WTC11 (cell line): ENCODE results near the gene ERBB4. TPM values are rescaled to one million over a fixed set of nuclear protein-coding genes. Genes with fewer than 3 reads are reported as not detected.

Source experiments
- ATAC-seq: fragments of 200-7000 bp; cut with Tn5 transposase; 2 replicates; pipeline ENCODE4 v1.10.0; 2021; ENCODE audit warnings: mild to moderate bottlenecking, moderate library complexity
- CTCF ChIA-PET: fragments of 300-600 bp; sonication (Branson Sonifier 250); formaldehyde crosslinking; loops from one replicate; lab custom pipeline; 2021; ENCODE audit warnings: antibody characterized with exemption; lab: Charles Lee
- POLR2A ChIA-PET: fragments of 350-600 bp; sonication (Branson Sonifier 250); formaldehyde crosslinking; loops from one replicate; lab custom pipeline; 2021; ENCODE audit warnings: antibody characterized with exemption; lab: Charles Lee
- DNase-seq: peaks from one replicate; pipeline ENCODE4 v3.0.0; 2021; ENCODE audit warnings: low spot score
- H3K27ac Mint-ChIP-seq: 2 replicates; pipeline ENCODE4 v1.8.0; 2021; ENCODE audit warnings: mixed read lengths
- H3K27me3 Mint-ChIP-seq: 2 replicates; pipeline ENCODE4 v1.8.0; 2021; ENCODE audit warnings: low read depth, mild to moderate bottlenecking, moderate library complexity, mixed read lengths
- H3K36me3 Mint-ChIP-seq: 2 replicates; pipeline ENCODE4 v1.8.0; 2021; ENCODE audit warnings: mixed read lengths
- H3K4me1 Mint-ChIP-seq: 2 replicates; pipeline ENCODE4 v1.8.0; 2022; ENCODE audit warnings: mixed read lengths
- H3K4me3 Mint-ChIP-seq: 2 replicates; pipeline ENCODE4 v1.8.0; 2021; ENCODE audit warnings: mild to moderate bottlenecking, moderate library complexity, mixed read lengths
- H3K9me3 Mint-ChIP-seq: 2 replicates; pipeline ENCODE4 v1.8.0; 2021; ENCODE audit warnings: mixed read lengths
- AFF4 ChIP-seq: sonication (generic); formaldehyde crosslinking; IDR thresholded peaks from 2 replicates; pipeline ENCODE4 v1.8.1; 2023; ENCODE audit warnings: mild to moderate bottlenecking, missing genetic modification reagents, borderline replicate concordance
- CBFB ChIP-seq: sonication (generic); formaldehyde crosslinking; IDR thresholded peaks from 2 replicates; pipeline ENCODE4 v1.8.1; 2022; ENCODE audit warnings: mild to moderate bottlenecking, low read depth, missing genetic modification reagents
- CREB1 ChIP-seq: sonication (generic); formaldehyde crosslinking; IDR thresholded peaks from 2 replicates; pipeline ENCODE4 v1.8.0; 2023; ENCODE audit warnings: mild to moderate bottlenecking, missing genetic modification reagents
- CREM ChIP-seq: sonication (generic); formaldehyde crosslinking; IDR thresholded peaks from 2 replicates; pipeline ENCODE4 v1.8.1; 2022; ENCODE audit warnings: mild to moderate bottlenecking, missing genetic modification reagents, moderate library complexity
- CTCF ChIP-seq: fragments of 200-600 bp; IDR thresholded peaks from 2 replicates; pipeline ENCODE4 v1.8.0; 2022; ENCODE audit warnings: antibody characterized with exemption
- E2F1 ChIP-seq: sonication (generic); formaldehyde crosslinking; IDR thresholded peaks from 2 replicates; pipeline ENCODE4 v1.8.0; 2022; ENCODE audit warnings: mild to moderate bottlenecking, missing genetic modification reagents
- E2F4 ChIP-seq: sonication (generic); formaldehyde crosslinking; IDR thresholded peaks from 2 replicates; pipeline ENCODE4 v1.8.1; 2022; ENCODE audit warnings: low read depth, mild to moderate bottlenecking, moderate library complexity, missing genetic modification reagents, borderline replicate concordance
- ESRRA ChIP-seq: sonication (generic); formaldehyde crosslinking; IDR thresholded peaks from 2 replicates; pipeline ENCODE4 v1.8.1; 2022; ENCODE audit warnings: mild to moderate bottlenecking, missing genetic modification reagents, borderline replicate concordance
- FOXK1 ChIP-seq: sonication (generic); formaldehyde crosslinking; IDR thresholded peaks from 2 replicates; pipeline ENCODE4 v1.8.0; 2022; ENCODE audit warnings: mild to moderate bottlenecking, moderate library complexity, missing genetic modification reagents
- FOXP1 ChIP-seq: sonication (generic); formaldehyde crosslinking; IDR thresholded peaks from 2 replicates; pipeline ENCODE4 v1.8.0; 2022; ENCODE audit warnings: missing genetic modification reagents, mild to moderate bottlenecking, moderate library complexity, borderline replicate concordance
- GRHL2 ChIP-seq: fragments of 250-450 bp; sonication (Bioruptor Pico); IDR thresholded peaks from 2 replicates; pipeline ENCODE4 v1.8.0; 2022; ENCODE audit warnings: mild to moderate bottlenecking, moderate library complexity; ENCODE audit not compliant: insufficient replicate concordance, severe bottlenecking
- NFYB ChIP-seq: sonication (generic); formaldehyde crosslinking; conservative IDR thresholded peaks from 2 replicates; pipeline ENCODE4 v1.8.0; 2022; ENCODE audit warnings: low read depth, missing genetic modification reagents
- NR2C2 ChIP-seq: sonication (generic); formaldehyde crosslinking; IDR thresholded peaks from 2 replicates; pipeline ENCODE4 v1.8.0; 2022; ENCODE audit warnings: mild to moderate bottlenecking, missing genetic modification reagents
- NR3C1 ChIP-seq: sonication (generic); formaldehyde crosslinking; conservative IDR thresholded peaks from 2 replicates; pipeline ENCODE4 v1.8.1; 2023; ENCODE audit warnings: low read depth, mild to moderate bottlenecking, missing genetic modification reagents
- SP1 ChIP-seq: sonication (generic); formaldehyde crosslinking; conservative IDR thresholded peaks from 2 replicates; pipeline ENCODE4 v1.8.1; 2022; ENCODE audit warnings: missing genetic modification reagents
- STAT6 ChIP-seq: sonication (generic); formaldehyde crosslinking; conservative IDR thresholded peaks from 2 replicates; pipeline ENCODE4 v1.8.1; 2023; ENCODE audit warnings: mild to moderate bottlenecking, low read depth, missing genetic modification reagents, moderate library complexity
- ZBTB21 ChIP-seq: sonication (generic); formaldehyde crosslinking; IDR thresholded peaks from 2 replicates; pipeline ENCODE4 v1.8.1; 2023; ENCODE audit warnings: mild to moderate bottlenecking, missing genetic modification reagents, borderline replicate concordance
- ZNF396 ChIP-seq: fragments of 250-450 bp; sonication (Bioruptor Pico); IDR thresholded peaks from 2 replicates; pipeline ENCODE4 v1.8.0; 2021; ENCODE audit warnings: mild to moderate bottlenecking, moderate library complexity, borderline replicate concordance
- ZNF512 ChIP-seq: sonication (generic); formaldehyde crosslinking; IDR thresholded peaks from 2 replicates; pipeline ENCODE4 v1.8.1; 2022; ENCODE audit warnings: missing genetic modification reagents, borderline replicate concordance
- total RNA-seq: library from RNA; stranded (reverse); gene quantifications from 3 replicates; pipeline ENCODE4 v1.2.3, GENCODE V29; 2021

Gene ERBB4
- total RNA-seq, 1 experiment from 2014 or later: 1.6 TPM

- no peak for TF ChIP-seq NR3C1 (CRISPR knock-in tag)
These were observed 1081.3 kb downstream of the ERBB4 start (continued) for GRCh38 chr2:211457325-211457724.

- DNase-seq: peak; percentile 45
- Mint-ChIP-seq H3K4me1 (peaks cover 14% of the 10 kb centered on the region), H3K9me3 (peaks cover 4% of the 10 kb centered on the region; the same call in 1 of the 2 replicates), H3K27me3 (no peaks in the 10 kb centered on the region), H3K36me3 (no peaks in the 10 kb centered on the region), H3K4me3 (no peak overlapping the region), H3K27ac (no peak overlapping the region)
- ATAC-seq: peak; percentile 64
- TF ChIP-seq FOXP1 (CRISPR knock-in tag) (no peak), CREB1 (no peak), CTCF (peak; percentile 83), E2F1 (CRISPR knock-in tag) (no peak), CBFB (CRISPR knock-in tag) (no peak), CREM (CRISPR knock-in tag) (no peak), ZNF512 (CRISPR knock-in tag) (no peak), ZBTB21 (CRISPR knock-in tag) (no peak)
- ChIA-PET POLR2A (interaction anchor here (0.6 kb wide), 1 partner anchor 41 kb away, joined by 3 read pairs; no protein-coding TSS in a partner anchor), CTCF (interaction anchor here (0.6 to 2.0 kb wide), 23 partner anchors 8 to 1099 kb away, joined by 3 to 9 read pairs (median 4); no protein-coding TSS in a partner anchor)
These were observed 1083.3 kb downstream of the ERBB4 start for GRCh38 chr2:211455216-211455841.

GRCh38 chr2:211454679-211455078 lies 1083.9 kb downstream of the ERBB4 start:
- CTCF ChIA-PET: interaction anchor here (0.8 to 2.0 kb wide), 18 partner anchors 9 to 1100 kb away, joined by 3 to 9 read pairs (median 4); no protein-coding TSS in a partner anchor
- DNase-seq: no peak
- H3K27me3 Mint-ChIP-seq: no peaks in the 10 kb centered on the region
- H3K4me3 Mint-ChIP-seq: no peak overlapping the region
- H3K36me3 Mint-ChIP-seq: no peaks in the 10 kb centered on the region
- H3K9me3 Mint-ChIP-seq: peaks cover 4% of the 10 kb centered on the region; the same call in 1 of the 2 replicates
- 0 out of 2 replicates have a peak, but pooled peaks have one; percentile 39 for ATAC-seq
- peaks cover 14% of the 10 kb centered on the region for H3K4me1 Mint-ChIP-seq
- H3K27ac Mint-ChIP-seq: no peak overlapping the region
- POLR2A ChIA-PET: no interaction called here
- TF ChIP-seq ESRRA (no peak), E2F4 (CRISPR knock-in tag) (no peak), AFF4 (CRISPR knock-in tag) (no peak), FOXK1 (CRISPR knock-in tag) (no peak), SP1 (no peak), ZNF396 (CRISPR knock-in tag) (no peak), NFYB (CRISPR knock-in tag) (no peak), GRHL2 (no peak), NR2C2 (CRISPR knock-in tag) (no peak), STAT6 (CRISPR knock-in tag) (no peak)
